ENCODE results near the gene TAB2.

DNA sequence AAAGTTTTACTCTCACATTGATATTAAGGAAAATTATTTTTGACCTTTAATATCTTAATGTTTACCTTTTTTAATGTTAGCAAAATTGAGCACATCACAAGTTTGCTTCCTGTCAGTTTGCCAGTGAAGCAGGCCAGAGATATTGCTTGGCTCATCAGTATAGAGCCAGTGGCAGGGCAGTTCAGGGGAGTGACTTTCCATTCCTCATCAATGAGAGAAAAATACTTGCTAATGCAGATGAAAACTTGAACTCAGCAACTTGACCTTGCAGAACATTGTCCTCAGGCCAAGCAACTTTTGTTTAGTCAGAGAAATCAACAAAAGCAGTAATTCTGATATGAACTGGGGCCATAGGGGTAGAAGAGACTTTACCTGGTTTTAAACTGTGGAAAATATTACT, 6.9 kb downstream of the TAB2 start:
- TF ChIP-seq, protein P1, sequence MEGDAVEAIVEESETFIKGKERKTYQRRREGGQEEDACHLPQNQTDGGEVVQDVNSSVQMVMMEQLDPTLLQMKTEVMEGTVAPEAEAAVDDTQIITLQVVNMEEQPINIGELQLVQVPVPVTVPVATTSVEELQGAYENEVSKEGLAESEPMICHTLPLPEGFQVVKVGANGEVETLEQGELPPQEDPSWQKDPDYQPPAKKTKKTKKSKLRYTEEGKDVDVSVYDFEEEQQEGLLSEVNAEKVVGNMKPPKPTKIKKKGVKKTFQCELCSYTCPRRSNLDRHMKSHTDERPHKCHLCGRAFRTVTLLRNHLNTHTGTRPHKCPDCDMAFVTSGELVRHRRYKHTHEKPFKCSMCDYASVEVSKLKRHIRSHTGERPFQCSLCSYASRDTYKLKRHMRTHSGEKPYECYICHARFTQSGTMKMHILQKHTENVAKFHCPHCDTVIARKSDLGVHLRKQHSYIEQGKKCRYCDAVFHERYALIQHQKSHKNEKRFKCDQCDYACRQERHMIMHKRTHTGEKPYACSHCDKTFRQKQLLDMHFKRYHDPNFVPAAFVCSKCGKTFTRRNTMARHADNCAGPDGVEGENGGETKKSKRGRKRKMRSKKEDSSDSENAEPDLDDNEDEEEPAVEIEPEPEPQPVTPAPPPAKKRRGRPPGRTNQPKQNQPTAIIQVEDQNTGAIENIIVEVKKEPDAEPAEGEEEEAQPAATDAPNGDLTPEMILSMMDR (IDR thresholded peaks at IDR 0.05; ENCODE audit: control extremely low read depth in 1 of 3, insufficient read depth in 1 of 3, low read depth in 1 of 3, low read length in 3 of 3): no peak
- no peak for TF ChIP-seq NRF1 (IDR thresholded peaks at IDR 0.05; ENCODE audit: low read depth, low read length)
- TF ChIP-seq, protein P2, sequence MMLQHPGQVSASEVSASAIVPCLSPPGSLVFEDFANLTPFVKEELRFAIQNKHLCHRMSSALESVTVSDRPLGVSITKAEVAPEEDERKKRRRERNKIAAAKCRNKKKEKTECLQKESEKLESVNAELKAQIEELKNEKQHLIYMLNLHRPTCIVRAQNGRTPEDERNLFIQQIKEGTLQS (IDR thresholded peaks at IDR 0.05; ENCODE audit: insufficient read depth, low read depth, low read length): no peak
- TF ChIP-seq TAF1 (IDR thresholded peaks at IDR 0.05; ENCODE audit: low read depth, low read length): no peak
- TF ChIP-seq POLR2AphosphoS5 (IDR thresholded peaks at IDR 0.05; ENCODE audit: low read depth, low read length): no peak
- TF ChIP-seq MAFK (IDR thresholded peaks at IDR 0.05; ENCODE audit: low read depth, low read length): no peak
- no peak for TF ChIP-seq TEAD4 (IDR thresholded peaks at IDR 0.05; ENCODE audit: low read depth, low read length)
- no peak for TF ChIP-seq CEBPB (IDR thresholded peaks at IDR 0.05; ENCODE audit: low read depth, low read length)
